Panc1 (cell line): ENCODE measurements around the gene SNX33. TPM values are rescaled to one million over a fixed set of nuclear protein-coding genes. Genes with fewer than 3 reads are reported as not detected.

Experiments
- ATAC-seq: fragments of 200-7000 bp; cut with Tn5 transposase; 2 replicates; pipeline ENCODE4 v1.9.1; 2020; ENCODE audit warnings: mild to moderate bottlenecking, moderate library complexity
- BruUV-seq: library from RNA; stranded (reverse); fragments of 400-500 nt; replicated peaks from 2 replicates; lab custom pipeline; 2021; lab: Mats Ljungman, UMichigan
- CTCF ChIA-PET: fragments of 300-600 bp; sonication (Branson Sonifier 250); formaldehyde crosslinking; loops from one replicate; lab custom pipeline; 2022; ENCODE audit warnings: antibody characterized with exemption; lab: Charles Lee
- POLR2A ChIA-PET: fragments of 300-600 bp; sonication (Branson Sonifier 250); formaldehyde crosslinking; loops from one replicate; lab custom pipeline; 2022; ENCODE audit warnings: antibody characterized with exemption; lab: Charles Lee
- DNase-seq: peaks from one replicate; pipeline ENCODE4 v3.0.0-alpha.2; 2010; ENCODE audit warnings: low read depth, low spot score
- H3K27ac ChIP-seq: 2 replicates; pipeline ENCODE4 v1.5.1; 2011; ENCODE audit warnings: mild to moderate bottlenecking, low read length, inconsistent platforms
- H3K27me3 ChIP-seq: fragments of 200-500 bp; sonication (Bioruptor generic); 2 replicates; pipeline ENCODE4 v1.6.0; 2014; ENCODE audit warnings: low read length, inconsistent platforms; ENCODE audit not compliant: control insufficient read depth, insufficient read depth
- H3K36me3 ChIP-seq: fragments of 200-500 bp; sonication (Bioruptor generic); 2 replicates; pipeline ENCODE4 v1.5.1; 2014; ENCODE audit warnings: inconsistent platforms, mild to moderate bottlenecking, low read length, moderate library complexity; ENCODE audit not compliant: control insufficient read depth, insufficient read depth
- H3K4me1 ChIP-seq: 2 replicates; pipeline ENCODE4 v1.5.1; 2011; ENCODE audit warnings: inconsistent platforms, mild to moderate bottlenecking, low read length, moderate library complexity; ENCODE audit not compliant: control insufficient read depth, insufficient read depth
- H3K4me3 ChIP-seq, 2 experiments: 2 replicates each; pipeline ENCODE4 v1.5.1; 2011 to 2012; ENCODE audit warnings: low read depth in 2 of 2, low read length in 2 of 2, mild to moderate bottlenecking in 2 of 2, inconsistent platforms in 1 of 2, moderate library complexity in 1 of 2
- H3K9me3 ChIP-seq: fragments of 200-500 bp; sonication (Bioruptor generic); 2 replicates; pipeline ENCODE4 v1.5.1; 2014; ENCODE audit warnings: low read depth, mild to moderate bottlenecking, inconsistent platforms, low read length, moderate library complexity; ENCODE audit not compliant: control insufficient read depth, insufficient read depth
- POLR2AphosphoS5 ChIP-seq: IDR thresholded peaks from 2 replicates; pipeline ENCODE4 v1.6.1; 2012; ENCODE audit warnings: mild to moderate bottlenecking, low read depth, low read length, moderate library complexity
- REST ChIP-seq, 2 experiments: IDR thresholded peaks; 2 replicates each; pipeline ENCODE4 v1.6.1; 2011 to 2012; ENCODE audit warnings: low read depth in 2 of 2, control low read depth in 1 of 2, low read length in 1 of 2, mild to moderate bottlenecking in 1 of 2, moderate library complexity in 1 of 2; ENCODE audit not compliant: insufficient read depth in 1 of 2
- SIN3A ChIP-seq: IDR thresholded peaks from 2 replicates; pipeline ENCODE4 v1.6.1; 2012; ENCODE audit warnings: low read depth, mild to moderate bottlenecking, low read length, moderate library complexity, borderline replicate concordance; ENCODE audit not compliant: insufficient read depth
- TCF7L2 ChIP-seq: IDR thresholded peaks from 2 replicates; pipeline ENCODE4 v1.6.1; 2011; ENCODE audit warnings: mild to moderate bottlenecking, low read depth, low read length, inconsistent platforms
- in situ Hi-C: cut with HindIII; loops from 2 replicates; pipeline ENCODE4 v1.10.0; 2016; ENCODE audit warnings: low sequenced_read_pairs, low pct_unique_long_range_greater_than_20kb
- intact Hi-C: fragments of 100-400 bp; cut with micrococcal nuclease; formaldehyde crosslinking; loops from one replicate; pipeline ENCODE4 v1.10.0; 2022; ENCODE audit not compliant: unreplicated experiment
- total RNA-seq: library from RNA; stranded (reverse); gene quantifications from one replicate; pipeline ENCODE4 v1.2.1, GENCODE V29; 2021; ENCODE audit not compliant: unreplicated experiment
- TF ChIP-seq, protein P1 (sequence below): fragments of 450-650 bp; IDR thresholded peaks from 2 replicates; pipeline ENCODE4 v1.5.1; 2017; ENCODE audit warnings: mild to moderate bottlenecking

The SNX33 gene
- total RNA-seq, 1 experiment from 2014 or later: 17.0 TPM

DNA sequence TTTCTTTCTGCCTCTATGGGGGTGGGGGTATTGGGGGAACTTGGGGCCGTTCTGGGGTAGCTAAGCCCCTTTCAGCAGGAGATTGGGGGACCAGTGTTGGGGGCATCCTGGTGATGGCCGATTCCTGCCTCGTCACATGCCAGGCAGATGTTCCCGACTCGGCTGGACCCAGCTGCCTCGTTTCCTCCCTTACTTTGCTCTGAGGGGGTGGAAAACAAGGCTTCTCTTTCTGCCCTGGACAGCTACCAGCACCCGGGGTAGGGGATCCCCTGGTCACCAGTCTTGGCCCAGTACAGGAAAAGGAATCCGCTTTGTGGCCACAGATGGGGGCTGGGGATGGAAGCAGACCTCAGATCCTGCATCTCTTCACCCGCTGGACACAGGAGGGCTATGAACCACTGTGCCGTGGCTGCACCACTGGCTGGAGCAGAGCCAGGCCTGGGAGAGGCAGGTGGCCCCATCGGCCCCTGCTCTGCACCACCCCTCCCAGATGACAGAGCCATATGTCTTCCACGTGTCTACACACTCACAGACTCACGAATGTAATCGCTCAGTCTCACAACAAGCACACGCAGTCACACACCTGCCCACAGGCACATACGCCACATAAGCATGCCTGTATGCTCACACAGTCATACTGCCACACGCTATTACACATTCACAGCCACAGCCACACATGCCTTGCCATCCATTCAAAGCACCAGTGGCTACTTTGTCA is 12.4 kb downstream of the SNX33 start:
- Histone ChIP-seq H3K4me1 (peaks cover 9% of the 10 kb centered on the region), H3K27ac (no peak overlapping the region), H3K27me3 (no peaks in the 10 kb centered on the region), H3K4me3 (no peak overlapping the region), H3K36me3 (no peaks in the 10 kb centered on the region), H3K9me3 (no peaks in the 10 kb centered on the region)
- CTCF ChIA-PET: interaction anchor here (0.5 kb wide), 1 partner anchor 41 kb away, joined by 9 read pairs; no protein-coding TSS in a partner anchor
- POLR2A ChIA-PET: no interaction called here
- ATAC-seq (no peak), DNase-seq (no peak)
- no TSS peak for BruUV-seq
- intact Hi-C loops (no loop called here), in situ Hi-C loops (no loop called here)
- TF ChIP-seq, protein P1, sequence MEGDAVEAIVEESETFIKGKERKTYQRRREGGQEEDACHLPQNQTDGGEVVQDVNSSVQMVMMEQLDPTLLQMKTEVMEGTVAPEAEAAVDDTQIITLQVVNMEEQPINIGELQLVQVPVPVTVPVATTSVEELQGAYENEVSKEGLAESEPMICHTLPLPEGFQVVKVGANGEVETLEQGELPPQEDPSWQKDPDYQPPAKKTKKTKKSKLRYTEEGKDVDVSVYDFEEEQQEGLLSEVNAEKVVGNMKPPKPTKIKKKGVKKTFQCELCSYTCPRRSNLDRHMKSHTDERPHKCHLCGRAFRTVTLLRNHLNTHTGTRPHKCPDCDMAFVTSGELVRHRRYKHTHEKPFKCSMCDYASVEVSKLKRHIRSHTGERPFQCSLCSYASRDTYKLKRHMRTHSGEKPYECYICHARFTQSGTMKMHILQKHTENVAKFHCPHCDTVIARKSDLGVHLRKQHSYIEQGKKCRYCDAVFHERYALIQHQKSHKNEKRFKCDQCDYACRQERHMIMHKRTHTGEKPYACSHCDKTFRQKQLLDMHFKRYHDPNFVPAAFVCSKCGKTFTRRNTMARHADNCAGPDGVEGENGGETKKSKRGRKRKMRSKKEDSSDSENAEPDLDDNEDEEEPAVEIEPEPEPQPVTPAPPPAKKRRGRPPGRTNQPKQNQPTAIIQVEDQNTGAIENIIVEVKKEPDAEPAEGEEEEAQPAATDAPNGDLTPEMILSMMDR: no peak
- TF ChIP-seq REST (IDR thresholded peaks at IDR 0.05; ENCODE audit: insufficient read depth in 1 of 2, low read depth in 2 of 2, low read length in 1 of 2) (no peak), TCF7L2 (no peak), POLR2AphosphoS5 (no peak), SIN3A (no peak)

- H3K4me1 ChIP-seq: peaks cover 9% of the 10 kb centered on the region
- CTCF ChIA-PET: no interaction called here
- TF ChIP-seq SIN3A (no peak), TCF7L2 (no peak), REST (IDR thresholded peaks at IDR 0.05; ENCODE audit: insufficient read depth in 1 of 2, low read depth in 2 of 2, low read length in 1 of 2) (no peak), POLR2AphosphoS5 (no peak)
- TF ChIP-seq, protein P1: no peak
- POLR2A ChIA-PET: no interaction called here
- BruUV-seq: no TSS peak
- in situ Hi-C loops (no loop called here), intact Hi-C loops (no loop called here)
- no peaks in the 10 kb centered on the region for H3K9me3 ChIP-seq
- DNase-seq (no peak), ATAC-seq (peak; percentile 51)
- no peak overlapping the region for H3K27ac ChIP-seq
- H3K36me3 ChIP-seq: no peaks in the 10 kb centered on the region
- H3K27me3 ChIP-seq: no peaks in the 10 kb centered on the region
- H3K4me3 ChIP-seq: no peak overlapping the region
Observed at GRCh38 chr15:75661100-75661755, 13.5 kb downstream of the SNX33 start.
